ENCODE results near the gene PCDH9.
A peak's percentile ranks its signal among the peaks of the same experiment; 100 is the strongest.

The PCDH9 gene

DNA sequence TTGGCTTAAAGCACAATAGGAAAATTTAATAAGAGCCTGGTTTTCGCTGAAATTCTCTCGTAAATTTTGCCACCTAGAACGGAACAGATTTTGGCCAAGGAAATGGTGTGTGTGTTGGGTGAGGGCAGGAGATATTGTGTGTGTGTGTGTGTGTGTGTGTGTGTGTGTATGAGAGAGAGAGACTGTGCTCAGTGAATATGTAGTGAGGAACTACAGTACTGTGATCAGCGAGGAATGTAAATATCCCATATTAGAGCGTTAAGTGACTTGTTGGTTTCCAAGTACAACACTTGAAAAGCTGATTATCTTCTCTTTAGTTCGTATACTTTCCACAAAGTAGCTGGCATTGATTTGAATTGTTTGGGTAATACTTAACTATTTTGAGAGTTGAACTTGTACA is 738.9 kb downstream of the PCDH9 start:
- H3K27me3 Mint-ChIP-seq: no peaks in the 10 kb centered on the region
- H3K27ac Mint-ChIP-seq: no peak overlapping the region
- H3K4me3 Mint-ChIP-seq: no peak overlapping the region
- H3K36me3 Mint-ChIP-seq: no peaks in the 10 kb centered on the region
- no peak for ATAC-seq
- H3K9me3 Mint-ChIP-seq: no peaks in the 10 kb centered on the region
- no peaks in the 10 kb centered on the region for H3K4me1 Mint-ChIP-seq

- H3K27ac Mint-ChIP-seq: no peak overlapping the region
- H3K4me1 Mint-ChIP-seq: no peaks in the 10 kb centered on the region
Measured at GRCh38 chr13:66489586-66489985, 740.5 kb downstream of the PCDH9 start.

DNA sequence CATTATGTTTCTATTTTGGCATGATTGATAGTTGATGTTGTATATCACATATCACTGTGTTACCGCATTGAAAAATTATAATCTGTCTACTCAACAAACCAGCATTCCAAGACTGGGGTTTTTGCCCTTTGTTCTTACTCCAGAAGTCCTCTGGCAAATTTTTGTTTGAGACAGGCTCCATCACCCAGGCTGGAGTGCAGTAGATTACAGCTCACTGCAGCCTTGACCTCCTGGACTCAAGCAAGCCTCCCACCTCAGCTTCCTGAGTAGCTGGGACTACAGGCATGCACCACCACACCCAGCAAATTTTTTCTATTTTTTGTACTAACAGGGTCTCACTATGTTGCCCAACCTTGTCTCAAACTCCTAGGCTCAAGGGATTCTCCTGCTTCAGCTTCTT is 741.0 kb downstream of the PCDH9 start:
- H3K27me3 Mint-ChIP-seq: no peaks in the 10 kb centered on the region
- no peak overlapping the region for H3K4me3 Mint-ChIP-seq
- no peak overlapping the region for H3K27ac Mint-ChIP-seq
- H3K9me3 Mint-ChIP-seq: no peaks in the 10 kb centered on the region
- no peaks in the 10 kb centered on the region for H3K4me1 Mint-ChIP-seq
- ATAC-seq: no peak
- H3K36me3 Mint-ChIP-seq: no peaks in the 10 kb centered on the region

More at GRCh38 chr13:66489586-66489985, 740.5 kb downstream of the PCDH9 start:
- Mint-ChIP-seq H3K9me3 (no peaks in the 10 kb centered on the region), H3K4me3 (no peak overlapping the region), H3K36me3 (no peaks in the 10 kb centered on the region), H3K27me3 (no peaks in the 10 kb centered on the region)
- ATAC-seq: no peak

DNA sequence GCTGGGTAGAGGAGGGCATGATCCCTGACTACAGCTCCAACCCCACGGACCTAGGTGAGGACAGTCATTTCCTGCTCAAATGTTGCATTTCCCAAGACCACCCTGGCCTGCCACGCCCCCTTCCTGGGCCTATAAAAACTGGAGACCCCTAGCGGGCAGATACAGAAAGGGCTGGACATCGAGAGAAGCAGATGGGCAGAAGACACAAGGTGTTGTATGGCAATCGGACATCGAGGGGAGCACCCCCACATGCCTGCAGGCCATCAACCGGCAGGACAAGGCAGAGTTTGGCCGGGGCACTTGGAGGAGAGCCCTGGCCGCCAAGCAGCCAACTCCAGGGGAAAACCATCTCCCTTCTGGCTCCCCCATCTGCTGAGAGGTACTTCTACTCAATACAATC is 746.4 kb downstream of the PCDH9 start:
- Mint-ChIP-seq H3K9me3 (no peaks in the 10 kb centered on the region), H3K36me3 (no peaks in the 10 kb centered on the region), H3K27me3 (no peaks in the 10 kb centered on the region), H3K27ac (no peak overlapping the region), H3K4me1 (no peaks in the 10 kb centered on the region), H3K4me3 (no peak overlapping the region)
- peak; percentile 8 for ATAC-seq

DNA sequence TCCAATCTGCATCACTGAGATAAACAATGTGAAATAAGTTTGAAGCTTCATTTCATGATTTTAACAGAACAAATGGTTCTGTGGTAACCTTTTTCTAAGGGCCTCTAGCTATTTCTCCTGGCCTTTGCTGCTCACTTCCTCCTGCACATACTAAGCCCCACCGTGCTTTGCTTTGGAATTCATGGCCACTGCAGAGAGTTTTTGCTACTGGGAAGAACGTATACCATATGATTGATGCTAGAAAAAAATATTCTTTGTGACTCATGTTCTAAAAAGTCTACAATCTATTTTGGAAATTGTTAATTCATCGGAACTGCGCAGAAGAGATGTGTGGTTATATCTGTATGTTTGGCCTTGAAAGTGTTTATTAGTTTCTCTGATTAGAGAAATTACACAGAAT is 747.3 kb downstream of the PCDH9 start:
- no peak overlapping the region for H3K4me3 Mint-ChIP-seq
- H3K36me3 Mint-ChIP-seq: no peaks in the 10 kb centered on the region
- H3K9me3 Mint-ChIP-seq: no peaks in the 10 kb centered on the region
- H3K27ac Mint-ChIP-seq: no peak overlapping the region
- H3K27me3 Mint-ChIP-seq: no peaks in the 10 kb centered on the region
- no peak for ATAC-seq
- H3K4me1 Mint-ChIP-seq: no peaks in the 10 kb centered on the region

GRCh38 chr13:66477816-66478215 is 752.3 kb downstream of the PCDH9 start:
- Mint-ChIP-seq H3K4me3 (no peak overlapping the region), H3K4me1 (no peaks in the 10 kb centered on the region), H3K27me3 (no peaks in the 10 kb centered on the region), H3K36me3 (no peaks in the 10 kb centered on the region), H3K9me3 (no peaks in the 10 kb centered on the region), H3K27ac (no peak overlapping the region)
- ATAC-seq: no peak

- Mint-ChIP-seq H3K27ac (no peak overlapping the region), H3K27me3 (no peaks in the 10 kb centered on the region), H3K9me3 (no peaks in the 10 kb centered on the region), H3K36me3 (no peaks in the 10 kb centered on the region), H3K4me1 (no peaks in the 10 kb centered on the region), H3K4me3 (no peak overlapping the region)
- no peak for ATAC-seq
Measured at GRCh38 chr13:66475061-66475460, 755.1 kb downstream of the PCDH9 start.

- H3K4me3 Mint-ChIP-seq: no peak overlapping the region
- H3K9me3 Mint-ChIP-seq: peaks cover 4% of the 10 kb centered on the region
- H3K36me3 Mint-ChIP-seq: no peaks in the 10 kb centered on the region
- H3K27ac Mint-ChIP-seq: no peak overlapping the region
- ATAC-seq: no peak
- H3K4me1 Mint-ChIP-seq: no peaks in the 10 kb centered on the region
- H3K27me3 Mint-ChIP-seq: no peaks in the 10 kb centered on the region
Measured at GRCh38 chr13:66469745-66470144, 760.4 kb downstream of the PCDH9 start.

GRCh38 chr13:66468656-66469055 is 761.5 kb downstream of the PCDH9 start:
- Mint-ChIP-seq H3K36me3 (no peaks in the 10 kb centered on the region), H3K4me3 (no peak overlapping the region), H3K27me3 (no peaks in the 10 kb centered on the region), H3K9me3 (peaks cover 4% of the 10 kb centered on the region), H3K27ac (no peak overlapping the region), H3K4me1 (no peaks in the 10 kb centered on the region)
- ATAC-seq: no peak

- Mint-ChIP-seq H3K27ac (no peak overlapping the region), H3K9me3 (peaks cover 4% of the 10 kb centered on the region), H3K27me3 (no peaks in the 10 kb centered on the region), H3K4me1 (no peaks in the 10 kb centered on the region), H3K4me3 (no peak overlapping the region), H3K36me3 (no peaks in the 10 kb centered on the region)
- ATAC-seq: no peak
Measured at GRCh38 chr13:66462187-66462586, 767.9 kb downstream of the PCDH9 start.

DNA sequence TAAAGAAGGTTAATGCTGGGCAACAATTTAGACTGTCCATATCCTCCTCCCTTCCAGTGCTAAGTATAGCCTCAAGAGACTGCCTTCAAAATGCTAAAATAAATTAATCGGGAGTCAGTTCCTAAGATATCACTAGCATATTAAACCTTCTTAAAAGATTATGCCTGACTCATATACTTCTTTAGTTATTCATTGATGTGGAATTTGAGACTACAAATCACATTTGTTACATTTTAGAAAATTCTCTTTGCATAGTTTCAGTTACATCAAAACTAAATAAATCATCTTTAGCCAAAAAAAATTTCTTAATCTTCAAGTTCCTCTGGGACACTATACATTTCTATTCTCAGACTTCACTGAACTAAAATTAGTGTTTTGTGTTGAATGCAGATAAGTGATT is 769.1 kb downstream of the PCDH9 start:
- Mint-ChIP-seq H3K27ac (no peak overlapping the region), H3K4me1 (no peaks in the 10 kb centered on the region), H3K36me3 (no peaks in the 10 kb centered on the region), H3K4me3 (no peak overlapping the region), H3K9me3 (peaks cover under 1% of the 10 kb centered on the region), H3K27me3 (no peaks in the 10 kb centered on the region)
- no peak for ATAC-seq

DNA sequence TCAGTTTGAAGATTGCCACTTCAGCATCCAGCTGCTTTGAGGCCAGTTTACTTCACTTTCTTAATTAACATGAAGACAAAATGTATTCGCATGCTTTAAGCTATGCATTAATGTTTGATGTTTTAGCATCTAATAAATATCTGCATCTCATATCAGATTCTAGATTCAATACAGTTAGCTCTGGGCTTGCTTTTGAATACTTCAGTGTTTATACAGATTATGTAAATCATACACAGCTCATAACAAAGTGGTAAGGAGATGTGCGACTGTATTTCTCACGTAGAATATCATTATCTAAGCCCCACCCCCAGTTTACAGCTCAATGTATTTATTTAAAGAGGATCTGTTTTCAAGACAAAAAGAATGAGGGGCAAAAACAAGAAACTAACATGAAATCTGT is 770.5 kb downstream of the PCDH9 start:
- no peak for ATAC-seq
- Mint-ChIP-seq H3K27me3 (no peaks in the 10 kb centered on the region), H3K4me1 (no peaks in the 10 kb centered on the region), H3K4me3 (no peak overlapping the region), H3K36me3 (no peaks in the 10 kb centered on the region), H3K27ac (no peak overlapping the region), H3K9me3 (no peaks in the 10 kb centered on the region)

DNA sequence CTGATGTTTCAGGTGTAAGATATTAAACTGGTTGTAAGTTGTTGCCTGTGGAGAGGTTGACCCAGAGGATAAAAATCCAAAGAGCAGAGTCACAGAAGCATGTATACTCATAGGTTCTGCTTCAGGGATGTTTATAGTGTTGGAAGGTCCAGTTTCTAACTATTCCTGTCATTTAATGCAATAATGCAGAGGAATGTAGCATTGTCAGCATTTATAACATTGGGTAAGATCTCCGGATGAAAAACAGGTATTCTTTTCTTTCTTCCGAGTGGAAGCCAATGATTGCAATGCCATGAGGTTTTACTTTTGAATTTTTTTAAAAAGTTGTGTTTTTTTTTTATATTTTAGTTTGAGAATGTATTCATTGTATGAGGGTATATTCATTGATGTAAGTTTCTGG is 771.0 kb downstream of the PCDH9 start:
- H3K9me3 Mint-ChIP-seq: no peaks in the 10 kb centered on the region
- H3K36me3 Mint-ChIP-seq: no peaks in the 10 kb centered on the region
- H3K27ac Mint-ChIP-seq: no peak overlapping the region
- ATAC-seq: no peak
- H3K27me3 Mint-ChIP-seq: no peaks in the 10 kb centered on the region
- H3K4me1 Mint-ChIP-seq: no peaks in the 10 kb centered on the region
- no peak overlapping the region for H3K4me3 Mint-ChIP-seq

GRCh38 chr13:66446413-66446812 is 783.7 kb downstream of the PCDH9 start:
- no peaks in the 10 kb centered on the region for H3K4me1 Mint-ChIP-seq
- no peak for ATAC-seq
- no peaks in the 10 kb centered on the region for H3K27me3 Mint-ChIP-seq
- H3K27ac Mint-ChIP-seq: no peak overlapping the region
- H3K36me3 Mint-ChIP-seq: no peaks in the 10 kb centered on the region
- no peaks in the 10 kb centered on the region for H3K9me3 Mint-ChIP-seq
- H3K4me3 Mint-ChIP-seq: no peak overlapping the region

DNA sequence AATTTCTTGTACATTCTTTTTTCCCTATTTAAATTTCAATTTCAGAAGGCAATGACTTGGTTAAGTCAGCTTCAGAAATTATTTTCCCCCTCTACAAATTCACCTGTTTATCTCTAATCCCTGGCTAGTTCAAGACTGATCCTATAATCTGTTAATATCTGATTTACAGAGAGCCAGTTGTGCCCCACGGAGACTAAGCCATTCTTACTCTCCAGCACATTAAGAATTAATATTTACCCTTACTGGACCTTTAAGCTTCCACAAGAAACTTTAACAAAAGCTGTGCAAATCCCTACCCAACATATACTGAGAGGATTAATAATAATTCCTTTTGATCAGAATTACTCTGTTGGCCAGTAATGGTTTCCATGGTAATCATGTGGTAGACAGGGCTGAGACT is 786.2 kb downstream of the PCDH9 start:
- Mint-ChIP-seq H3K4me1 (no peaks in the 10 kb centered on the region), H3K36me3 (no peaks in the 10 kb centered on the region), H3K9me3 (no peaks in the 10 kb centered on the region), H3K27me3 (no peaks in the 10 kb centered on the region), H3K4me3 (no peak overlapping the region), H3K27ac (no peak overlapping the region)
- ATAC-seq: no peak

DNA sequence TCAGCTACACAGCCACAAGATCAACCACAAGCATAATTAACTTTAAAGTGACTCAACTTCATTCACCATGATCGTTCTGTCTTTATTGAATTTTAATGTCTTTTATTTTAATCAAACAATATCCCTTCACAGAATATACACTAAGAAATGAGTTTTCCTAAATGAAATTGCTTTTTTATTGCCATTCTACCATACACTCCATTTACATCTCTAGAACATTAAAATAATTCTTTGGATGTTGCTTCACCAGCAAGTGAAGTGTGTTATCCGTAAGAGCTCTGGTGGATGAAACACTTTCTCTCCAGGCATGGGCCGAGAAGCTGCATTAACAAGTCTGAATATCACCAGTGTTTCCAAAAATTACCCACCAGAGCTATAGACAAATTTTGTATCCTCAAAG is 789.2 kb downstream of the PCDH9 start:
- Mint-ChIP-seq H3K27ac (no peak overlapping the region), H3K4me3 (no peak overlapping the region), H3K36me3 (no peaks in the 10 kb centered on the region), H3K27me3 (no peaks in the 10 kb centered on the region), H3K4me1 (no peaks in the 10 kb centered on the region), H3K9me3 (peaks cover 3% of the 10 kb centered on the region)
- ATAC-seq: no peak

GRCh38 chr13:66430728-66431127 is 799.4 kb downstream of the PCDH9 start:
- peaks cover 2% of the 10 kb centered on the region for H3K9me3 Mint-ChIP-seq
- no peaks in the 10 kb centered on the region for H3K4me1 Mint-ChIP-seq
- H3K27me3 Mint-ChIP-seq: no peaks in the 10 kb centered on the region
- H3K27ac Mint-ChIP-seq: no peak overlapping the region
- no peak for ATAC-seq
- H3K36me3 Mint-ChIP-seq: no peaks in the 10 kb centered on the region
- no peak overlapping the region for H3K4me3 Mint-ChIP-seq
